CD4-positive, CD25-positive, alpha-beta regulatory T cell (primary cell): ENCODE measurements around the gene PCBP3. TPM values are rescaled to one million over a fixed set of nuclear protein-coding genes. Genes with fewer than 3 reads are reported as not detected.

Experiments
- ATAC-seq, 2 donors: fragments of 150-1000 bp; cut with Tn5 transposase; one replicate each; pipeline ENCODE4 v1.10.0; 2021; ENCODE audit warnings: low read depth in 2 of 2, moderate number of reproducible peaks in 2 of 2, moderate library complexity in 1 of 2
- DNase-seq, 3 donors: peaks; one replicate each; pipeline versions ENCODE4 v3.0.0 to v3.0.0-alpha.2; 2012 to 2022; ENCODE audit warnings: mixed read lengths in 1 of 3
- H3K27ac ChIP-seq: one replicate; pipeline ENCODE4 v1.7.0; 2013; ENCODE audit warnings: mild to moderate bottlenecking, low read length; ENCODE audit not compliant: insufficient read depth, poor library complexity, severe bottlenecking
- H3K27me3 ChIP-seq: one replicate; pipeline ENCODE4 v1.7.0; 2013; ENCODE audit warnings: low read length; ENCODE audit not compliant: control insufficient read depth, insufficient read depth
- H3K36me3 ChIP-seq: one replicate; pipeline ENCODE4 v1.7.0; 2013; ENCODE audit warnings: mild to moderate bottlenecking, low read length, moderate library complexity; ENCODE audit not compliant: control insufficient read depth, insufficient read depth
- H3K4me1 ChIP-seq: 2 replicates; pipeline ENCODE4 v1.7.0; 2013; ENCODE audit warnings: mild to moderate bottlenecking, low read length; ENCODE audit not compliant: insufficient read depth, control insufficient read depth, poor library complexity, severe bottlenecking
- H3K4me3 ChIP-seq: one replicate; pipeline ENCODE4 v1.7.0; 2013; ENCODE audit warnings: low read depth, mild to moderate bottlenecking, low read length, moderate library complexity
- H3K9me3 ChIP-seq, 2 experiments: 1 replicate in 1 of 2; 2 replicates in 1 of 2; pipeline ENCODE4 v1.7.0; 2013; ENCODE audit warnings: low read length in 2 of 2, mild to moderate bottlenecking in 1 of 2, moderate library complexity in 1 of 2; ENCODE audit not compliant: control insufficient read depth in 2 of 2
- H3K27ac Mint-ChIP-seq, 3 donors: one replicate each; pipeline ENCODE4 v1.8.0; 2020 to 2022; ENCODE audit warnings: mild to moderate bottlenecking in 3 of 3, mixed read lengths in 3 of 3, moderate library complexity in 2 of 3
- H3K27me3 Mint-ChIP-seq: one replicate; pipeline ENCODE4 v1.8.0; 2022; ENCODE audit warnings: mild to moderate bottlenecking, mixed read lengths
- H3K36me3 Mint-ChIP-seq: one replicate; pipeline ENCODE4 v1.8.0; 2020; ENCODE audit warnings: mixed read lengths
- H3K4me1 Mint-ChIP-seq, 4 donors: one replicate each; pipeline ENCODE4 v1.8.0; 2020 to 2022; ENCODE audit warnings: mixed read lengths in 4 of 4, mild to moderate bottlenecking in 1 of 4
- H3K4me3 Mint-ChIP-seq, 4 donors: one replicate each; pipeline ENCODE4 v1.8.0; 2020 to 2022; ENCODE audit warnings: mild to moderate bottlenecking in 4 of 4, mixed read lengths in 4 of 4, moderate library complexity in 3 of 4
- H3K9me3 Mint-ChIP-seq, 7 donors: one replicate each; pipeline ENCODE4 v1.8.0; 2020 to 2022; ENCODE audit warnings: mixed read lengths in 7 of 7, mild to moderate bottlenecking in 3 of 7, moderate library complexity in 2 of 7
- polyA plus RNA-seq, 4 donors: library from polyadenylated mRNA; unstranded; fragments of 300-500 nt; fragmentation: Illumina TruSeq; gene quantifications; one replicate each; pipeline ENCODE4 v1.2.3, GENCODE V29; 2021
- total RNA-seq: library from RNA; stranded (reverse); gene quantifications from one replicate; pipeline ENCODE4 v1.2.3, GENCODE V29; 2022

PCBP3 gene
- total and polyA plus RNA-seq, 5 donors from 2014 or later: 0.72 to 5.3 (median 2.3) TPM

GRCh38 chr21:45856906-45857305 is 213.4 kb downstream of the PCBP3 start:
- H3K27me3 Mint-ChIP-seq: peaks cover 8% of the 10 kb centered on the region
- H3K4me1 Mint-ChIP-seq: peaks cover 0 to 4% (median 0%) of the 10 kb centered on the region in 4 donors
- no peak overlapping the region for H3K4me3 ChIP-seq
- no peak overlapping the region for H3K27ac Mint-ChIP-seq
- DNase-seq (no peak), ATAC-seq (no peak)
- H3K4me3 Mint-ChIP-seq: no peak overlapping the region
- H3K9me3 ChIP-seq: no peaks in the 10 kb centered on the region
- peaks cover 4% of the 10 kb centered on the region for H3K36me3 Mint-ChIP-seq
- H3K27ac ChIP-seq: no peak overlapping the region
- H3K36me3 ChIP-seq: no peaks in the 10 kb centered on the region
- no peaks in the 10 kb centered on the region for H3K4me1 ChIP-seq
- H3K27me3 ChIP-seq: peaks cover 2% of the 10 kb centered on the region
- H3K9me3 Mint-ChIP-seq: no peaks in the 10 kb centered on the region

GRCh38 chr21:45857761-45858160 is 214.2 kb downstream of the PCBP3 start:
- DNase-seq (no peak), ATAC-seq (no peak)
- no peak overlapping the region for H3K4me3 Mint-ChIP-seq
- Histone ChIP-seq H3K36me3 (no peaks in the 10 kb centered on the region), H3K4me3 (no peak overlapping the region), H3K4me1 (no peaks in the 10 kb centered on the region), H3K27ac (no peak overlapping the region), H3K27me3 (no peaks in the 10 kb centered on the region), H3K9me3 (no peaks in the 10 kb centered on the region)
- H3K27me3 Mint-ChIP-seq: peaks cover 6% of the 10 kb centered on the region
- H3K9me3 Mint-ChIP-seq: no peaks in the 10 kb centered on the region
- H3K4me1 Mint-ChIP-seq: peaks cover 0 to 4% (median 0%) of the 10 kb centered on the region in 4 donors
- peaks cover 4% of the 10 kb centered on the region for H3K36me3 Mint-ChIP-seq
- no peak overlapping the region for H3K27ac Mint-ChIP-seq

- H3K27ac Mint-ChIP-seq: no peak overlapping the region
- peaks cover 4% of the 10 kb centered on the region for H3K36me3 Mint-ChIP-seq
Observed at GRCh38 chr21:45858180-45858579, 214.7 kb downstream of the PCBP3 start.

GRCh38 chr21:45859041-45859761 is 215.7 kb downstream of the PCBP3 start:
- Mint-ChIP-seq H3K27me3 (no peaks in the 10 kb centered on the region), H3K36me3 (peaks cover 4% of the 10 kb centered on the region), H3K4me1 (peaks cover 0 to 4% (median 0%) of the 10 kb centered on the region in 4 donors), H3K9me3 (no peaks in the 10 kb centered on the region), H3K27ac (peak overlapping the region in 1 of 3 donors; percentile 13), H3K4me3 (no peak overlapping the region)
- no peak overlapping the region for H3K27ac ChIP-seq
- H3K4me1 ChIP-seq: no peaks in the 10 kb centered on the region
- ATAC-seq (no peak), DNase-seq (no peak)
- H3K27me3 ChIP-seq: no peaks in the 10 kb centered on the region
- H3K36me3 ChIP-seq: no peaks in the 10 kb centered on the region
- no peaks in the 10 kb centered on the region for H3K9me3 ChIP-seq
- H3K4me3 ChIP-seq: no peak overlapping the region

More at GRCh38 chr21:45858180-45858579, 214.7 kb downstream of the PCBP3 start:
- ATAC-seq (no peak), DNase-seq (no peak)
- Histone ChIP-seq H3K4me1 (no peaks in the 10 kb centered on the region), H3K9me3 (no peaks in the 10 kb centered on the region), H3K27ac (no peak overlapping the region), H3K27me3 (no peaks in the 10 kb centered on the region), H3K4me3 (no peak overlapping the region), H3K36me3 (no peaks in the 10 kb centered on the region)
- Mint-ChIP-seq H3K9me3 (no peaks in the 10 kb centered on the region), H3K4me1 (peaks cover 0 to 4% (median 0%) of the 10 kb centered on the region in 4 donors), H3K27me3 (peaks cover 3% of the 10 kb centered on the region), H3K4me3 (no peak overlapping the region)

- no peaks in the 10 kb centered on the region for H3K36me3 ChIP-seq
- H3K9me3 ChIP-seq: no peaks in the 10 kb centered on the region
- Mint-ChIP-seq H3K9me3 (no peaks in the 10 kb centered on the region), H3K27me3 (no peaks in the 10 kb centered on the region), H3K27ac (no peak overlapping the region), H3K36me3 (no peaks in the 10 kb centered on the region), H3K4me1 (peaks cover 0 to 4% (median 0%) of the 10 kb centered on the region in 4 donors), H3K4me3 (no peak overlapping the region)
- H3K4me1 ChIP-seq: no peaks in the 10 kb centered on the region
- H3K27ac ChIP-seq: no peak overlapping the region
- H3K4me3 ChIP-seq: no peak overlapping the region
- no peaks in the 10 kb centered on the region for H3K27me3 ChIP-seq
- ATAC-seq (no peak), DNase-seq (no peak)
Observed at GRCh38 chr21:45859762-45860357, 216.3 kb downstream of the PCBP3 start.

- Mint-ChIP-seq H3K9me3 (no peaks in the 10 kb centered on the region), H3K36me3 (no peaks in the 10 kb centered on the region), H3K27me3 (no peaks in the 10 kb centered on the region), H3K4me1 (peaks cover 0 to 4% (median 0%) of the 10 kb centered on the region in 4 donors), H3K27ac (peak overlapping the region in 1 of 3 donors; percentile 85), H3K4me3 (no peak overlapping the region)
- H3K9me3 ChIP-seq: no peaks in the 10 kb centered on the region
- no peaks in the 10 kb centered on the region for H3K36me3 ChIP-seq
- DNase-seq (no peak), ATAC-seq (no peak)
- no peaks in the 10 kb centered on the region for H3K27me3 ChIP-seq
- no peak overlapping the region for H3K27ac ChIP-seq
- no peak overlapping the region for H3K4me3 ChIP-seq
- H3K4me1 ChIP-seq: no peaks in the 10 kb centered on the region
Observed at GRCh38 chr21:45860493-45861155, 217.1 kb downstream of the PCBP3 start.

- Mint-ChIP-seq H3K27me3 (no peaks in the 10 kb centered on the region), H3K4me3 (no peak overlapping the region), H3K36me3 (no peaks in the 10 kb centered on the region), H3K9me3 (peaks cover 0 to 1% (median 0%) of the 10 kb centered on the region in 7 donors), H3K27ac (peak overlapping the region in 2 of 3 donors; percentile 65 to 85), H3K4me1 (peaks cover 0 to 4% (median 0%) of the 10 kb centered on the region in 4 donors)
- no peak overlapping the region for H3K4me3 ChIP-seq
- ATAC-seq (no peak), DNase-seq (no peak)
- no peaks in the 10 kb centered on the region for H3K4me1 ChIP-seq
- H3K36me3 ChIP-seq: no peaks in the 10 kb centered on the region
- H3K9me3 ChIP-seq: no peaks in the 10 kb centered on the region
- no peaks in the 10 kb centered on the region for H3K27me3 ChIP-seq
- H3K27ac ChIP-seq: no peak overlapping the region
Observed at GRCh38 chr21:45861156-45861870, 217.8 kb downstream of the PCBP3 start.
